ENCODE results near the gene ARHGAP15.
A peak's percentile ranks its signal among the peaks of the same experiment; 100 is the strongest.

The ARHGAP15 gene

GRCh38 chr2:143294068-143294467 is 164.8 kb downstream of the ARHGAP15 start:
- Histone ChIP-seq H3K27me3 (ENCODE audit: insufficient read depth, low read length) (no peaks in the 10 kb centered on the region), H2AFZ (ENCODE audit: low read length) (no peak overlapping the region), H3K4me3 (ENCODE audit: low read depth, low read length, poor library complexity, severe bottlenecking) (no peak overlapping the region), H3K79me2 (ENCODE audit: insufficient read depth, low read length) (no peaks in the 10 kb centered on the region), H3F3A (ENCODE audit: insufficient read depth, low read length) (no peaks in the 10 kb centered on the region), H3K9me3 (ENCODE audit: low read length) (no peaks in the 10 kb centered on the region), H3K4me2 (ENCODE audit: low read length) (no peak overlapping the region), H4K20me1 (ENCODE audit: insufficient read depth, low read length) (no peaks in the 10 kb centered on the region), H3K4me1 (ENCODE audit: insufficient read depth, low read length, severe bottlenecking) (peaks cover 16% of the 10 kb centered on the region), H3K27ac (ENCODE audit: low read depth, low read length, poor library complexity, severe bottlenecking) (no peak overlapping the region), H3K36me3 (ENCODE audit: insufficient read depth, low read length) (peaks cover 5% of the 10 kb centered on the region; the same call in 1 of the 2 replicates), H3K9ac (ENCODE audit: low read length) (no peak overlapping the region), H3K9me2 (ENCODE audit: low read depth, low read length) (no peaks in the 10 kb centered on the region)
- no peak for TF ChIP-seq CTCF (IDR thresholded peaks at IDR 0.05; ENCODE audit: low read length)
- no peak for TF ChIP-seq EZH2 (IDR thresholded peaks at IDR 0.05; ENCODE audit: borderline replicate concordance, low read length)

GRCh38 chr2:143296089-143296488 is 166.9 kb downstream of the ARHGAP15 start:
- Histone ChIP-seq H3K27me3 (ENCODE audit: insufficient read depth, low read length) (no peaks in the 10 kb centered on the region), H3K9me3 (ENCODE audit: low read length) (no peaks in the 10 kb centered on the region), H3K9ac (ENCODE audit: low read length) (no peak overlapping the region), H3F3A (ENCODE audit: insufficient read depth, low read length) (no peaks in the 10 kb centered on the region), H3K36me3 (ENCODE audit: insufficient read depth, low read length) (peaks cover 5% of the 10 kb centered on the region; the same call in 1 of the 2 replicates), H3K4me3 (ENCODE audit: low read depth, low read length, poor library complexity, severe bottlenecking) (no peak overlapping the region), H4K20me1 (ENCODE audit: insufficient read depth, low read length) (no peaks in the 10 kb centered on the region), H3K4me2 (ENCODE audit: low read length) (no peak overlapping the region), H3K4me1 (ENCODE audit: insufficient read depth, low read length, severe bottlenecking) (peaks cover 16% of the 10 kb centered on the region), H3K79me2 (ENCODE audit: insufficient read depth, low read length) (no peaks in the 10 kb centered on the region), H3K27ac (ENCODE audit: low read depth, low read length, poor library complexity, severe bottlenecking) (peak overlapping the region; percentile 19), H3K9me2 (ENCODE audit: low read depth, low read length) (no peaks in the 10 kb centered on the region), H2AFZ (ENCODE audit: low read length) (no peak overlapping the region)
- TF ChIP-seq EZH2 (IDR thresholded peaks at IDR 0.05; ENCODE audit: borderline replicate concordance, low read length) (no peak), CTCF (IDR thresholded peaks at IDR 0.05; ENCODE audit: low read length) (no peak)

GRCh38 chr2:143297182-143297581 is 168.0 kb downstream of the ARHGAP15 start:
- Histone ChIP-seq H3K4me1 (ENCODE audit: insufficient read depth, low read length, severe bottlenecking) (peaks cover 16% of the 10 kb centered on the region), H3F3A (ENCODE audit: insufficient read depth, low read length) (no peaks in the 10 kb centered on the region), H3K27ac (ENCODE audit: low read depth, low read length, poor library complexity, severe bottlenecking) (no peak overlapping the region), H3K79me2 (ENCODE audit: insufficient read depth, low read length) (no peaks in the 10 kb centered on the region), H3K4me3 (ENCODE audit: low read depth, low read length, poor library complexity, severe bottlenecking) (no peak overlapping the region), H2AFZ (ENCODE audit: low read length) (no peak overlapping the region), H3K9me2 (ENCODE audit: low read depth, low read length) (no peaks in the 10 kb centered on the region), H4K20me1 (ENCODE audit: insufficient read depth, low read length) (no peaks in the 10 kb centered on the region), H3K9ac (ENCODE audit: low read length) (no peak overlapping the region), H3K9me3 (ENCODE audit: low read length) (no peaks in the 10 kb centered on the region), H3K36me3 (ENCODE audit: insufficient read depth, low read length) (peaks cover 8% of the 10 kb centered on the region), H3K4me2 (ENCODE audit: low read length) (no peak overlapping the region), H3K27me3 (ENCODE audit: insufficient read depth, low read length) (no peaks in the 10 kb centered on the region)
- no peak for TF ChIP-seq EZH2 (IDR thresholded peaks at IDR 0.05; ENCODE audit: borderline replicate concordance, low read length)
- no peak for TF ChIP-seq CTCF (IDR thresholded peaks at IDR 0.05; ENCODE audit: low read length)
